Hepatocyte (in vitro differentiated cells): ENCODE data around the gene LIN7B. TPM values are rescaled to one million over a fixed set of nuclear protein-coding genes. Genes with fewer than 3 reads are reported as not detected.
A peak's percentile ranks its signal among the peaks of the same experiment; 100 is the strongest.
"Not testable (repeated sequence)": the region's sequence is repeated elsewhere in the genome, so short reads cannot be mapped to it uniquely, and the experiment has no call there.

Experiments used
- DNase-seq: peaks from one replicate; pipeline ENCODE4 v3.0.0-alpha.2; 2016; ENCODE audit warnings: low spot score
- H2AFZ ChIP-seq: fragments of 200-600 bp; sonication (generic); 2 replicates; pipeline ENCODE4 v1.6.0; 2016; ENCODE audit warnings: antibody characterized with exemption, mild to moderate bottlenecking
- H3K27ac ChIP-seq: fragments of 200-600 bp; sonication (generic); 2 replicates; pipeline ENCODE4 v1.5.1; 2016; ENCODE audit warnings: mild to moderate bottlenecking
- H3K27me3 ChIP-seq: fragments of 200-600 bp; sonication (generic); 2 replicates; pipeline ENCODE4 v1.6.1; 2016
- H3K36me3 ChIP-seq: fragments of 200-600 bp; sonication (generic); replicated peaks from 2 replicates; pipeline ENCODE4 v1.5.1; 2016; ENCODE audit warnings: low read depth; ENCODE audit not compliant: insufficient read depth
- H3K4me1 ChIP-seq: fragments of 200-600 bp; sonication (generic); 2 replicates; pipeline ENCODE4 v1.5.1; 2016; ENCODE audit warnings: mild to moderate bottlenecking, moderate library complexity; ENCODE audit not compliant: insufficient read depth
- H3K4me2 ChIP-seq: fragments of 200-600 bp; sonication (generic); 2 replicates; pipeline ENCODE4 v1.6.0; 2016
- H3K4me3 ChIP-seq: fragments of 200-600 bp; sonication (generic); 2 replicates; pipeline ENCODE4 v1.5.1; 2016; ENCODE audit warnings: mild to moderate bottlenecking
- H3K79me2 ChIP-seq: fragments of 200-600 bp; sonication (generic); 2 replicates; pipeline ENCODE4 v1.6.0; 2017; ENCODE audit warnings: mild to moderate bottlenecking
- H3K9me2 ChIP-seq: fragments of 200-600 bp; sonication (generic); replicated peaks from 2 replicates; pipeline ENCODE4 v1.6.0; 2017; ENCODE audit warnings: mild to moderate bottlenecking; ENCODE audit not compliant: insufficient read depth
- H3K9me3 ChIP-seq: fragments of 200-600 bp; sonication (generic); 2 replicates; pipeline ENCODE4 v1.5.1; 2016; ENCODE audit warnings: low read depth, mild to moderate bottlenecking
- H4K20me1 ChIP-seq: fragments of 200-600 bp; sonication (generic); 2 replicates; pipeline ENCODE4 v1.6.0; 2016; ENCODE audit warnings: mild to moderate bottlenecking; ENCODE audit not compliant: insufficient read depth, poor library complexity, severe bottlenecking
- CTCF ChIP-seq: fragments of 200-600 bp; sonication (generic); IDR thresholded peaks from 2 replicates; pipeline ENCODE4 v1.5.1; 2016; ENCODE audit warnings: antibody characterized with exemption, mild to moderate bottlenecking; ENCODE audit not compliant: poor library complexity
- EZH2 ChIP-seq: fragments of 200-600 bp; sonication (generic); IDR thresholded peaks from 2 replicates; pipeline ENCODE4 v1.6.1; 2016; ENCODE audit warnings: antibody characterized with exemption, mild to moderate bottlenecking, borderline replicate concordance
- EZH2phosphoT487 ChIP-seq: fragments of 200-600 bp; sonication (generic); IDR thresholded peaks from one replicate; pipeline ENCODE4 v1.6.1; 2018; ENCODE audit warnings: antibody characterized with exemption, mild to moderate bottlenecking, low read depth, moderate library complexity; ENCODE audit not compliant: unreplicated experiment, severe bottlenecking
- whole genome bisulfite sequencing: methylation state at CpG from one replicate; pipeline ENCODE4 v1.1.6; 2016; ENCODE audit warnings: low lambda C conversion rate; ENCODE audit errors: missing lambda C conversion rate; 5-methylcytosine and 5-hydroxymethylcytosine counted together
- polyA plus RNA-seq: library from polyadenylated mRNA; unstranded; fragments of >200 nt; fragmentation: Nextera tagmentation; extraction: Ambion mirVana; gene quantifications from 2 replicates; pipeline ENCODE4 v1.2.1, GENCODE V29; 2016
- total RNA-seq: library from RNA; depleted of rRNA; stranded (reverse); fragments of >200 nt; gene quantifications from 2 replicates; pipeline ENCODE4 v1.2.3, GENCODE V29; 2014

The LIN7B gene
- total and polyA plus RNA-seq, 2 experiments from 2014 or later, result 8.7 to 18.0 TPM

- peaks cover 7% of the 10 kb centered on the region for H3K27me3 ChIP-seq
- no peaks in the 10 kb centered on the region for H3K36me3 ChIP-seq
- H3K9me2 ChIP-seq, result no peaks in the 10 kb centered on the region
- H3K4me2 ChIP-seq, result no peak overlapping the region
- H4K20me1 ChIP-seq, result no peaks in the 10 kb centered on the region
- H3K27ac ChIP-seq, result no peak overlapping the region
- no peak overlapping the region for H3K4me3 ChIP-seq
- DNase-seq, result no peak
- peaks cover 11% of the 10 kb centered on the region for H3K4me1 ChIP-seq
- 92% methylated on average over 2 of the region's 2 CpGs for WGBS
- no peak overlapping the region for H2AFZ ChIP-seq
- TF ChIP-seq EZH2 (no peak), EZH2phosphoT487 (no peak), CTCF (no peak)
- no peaks in the 10 kb centered on the region for H3K9me3 ChIP-seq
- H3K79me2 ChIP-seq, result no peaks in the 10 kb centered on the region
These were observed 6.7 kb downstream of the LIN7B start for GRCh38 chr19:49120868-49121267.

- 92% methylated on average over 10 of the region's 10 CpGs for whole genome bisulfite sequencing
- H3K27me3 ChIP-seq, H3K79me2 ChIP-seq, H3K9me2 ChIP-seq, H3K4me3 ChIP-seq, H3K9me3 ChIP-seq, H2AFZ ChIP-seq, H3K36me3 ChIP-seq, H3K27ac ChIP-seq, H3K4me2 ChIP-seq, H4K20me1 ChIP-seq, DNase-seq: not testable (repeated sequence)
- peaks cover 11% of the 10 kb centered on the region for H3K4me1 ChIP-seq
These were observed 7.7 kb downstream of the LIN7B start for GRCh38 chr19:49121841-49122240.

DNA sequence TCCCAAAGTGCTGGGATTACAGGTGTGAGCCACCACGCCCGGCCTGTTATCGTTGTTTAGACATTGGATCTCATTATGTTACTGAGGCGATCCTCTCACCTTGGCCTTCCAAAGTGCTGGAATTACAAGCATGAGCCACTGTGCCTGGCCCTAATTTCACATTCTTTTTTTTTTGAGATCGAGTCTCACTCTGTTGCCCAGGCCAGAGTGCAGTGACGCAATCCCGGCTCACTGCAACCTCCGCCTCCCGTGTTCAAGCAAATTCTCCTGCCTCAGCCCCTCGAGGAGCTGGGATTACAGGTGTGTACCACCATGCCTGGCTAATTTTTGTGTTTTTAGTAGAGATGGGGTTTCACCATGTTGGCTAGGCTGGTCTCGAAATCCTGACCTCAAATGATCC lies 9.1 kb downstream of the LIN7B start:
- not testable (repeated sequence) for H4K20me1 ChIP-seq, H3K79me2 ChIP-seq, H3K4me3 ChIP-seq, H3K27me3 ChIP-seq, H3K9me2 ChIP-seq, H3K4me2 ChIP-seq, H3K9me3 ChIP-seq, H3K27ac ChIP-seq, H2AFZ ChIP-seq, DNase-seq, H3K4me1 ChIP-seq, H3K36me3 ChIP-seq
- WGBS, result 95% methylated on average over 11 of the region's 11 CpGs

DNA sequence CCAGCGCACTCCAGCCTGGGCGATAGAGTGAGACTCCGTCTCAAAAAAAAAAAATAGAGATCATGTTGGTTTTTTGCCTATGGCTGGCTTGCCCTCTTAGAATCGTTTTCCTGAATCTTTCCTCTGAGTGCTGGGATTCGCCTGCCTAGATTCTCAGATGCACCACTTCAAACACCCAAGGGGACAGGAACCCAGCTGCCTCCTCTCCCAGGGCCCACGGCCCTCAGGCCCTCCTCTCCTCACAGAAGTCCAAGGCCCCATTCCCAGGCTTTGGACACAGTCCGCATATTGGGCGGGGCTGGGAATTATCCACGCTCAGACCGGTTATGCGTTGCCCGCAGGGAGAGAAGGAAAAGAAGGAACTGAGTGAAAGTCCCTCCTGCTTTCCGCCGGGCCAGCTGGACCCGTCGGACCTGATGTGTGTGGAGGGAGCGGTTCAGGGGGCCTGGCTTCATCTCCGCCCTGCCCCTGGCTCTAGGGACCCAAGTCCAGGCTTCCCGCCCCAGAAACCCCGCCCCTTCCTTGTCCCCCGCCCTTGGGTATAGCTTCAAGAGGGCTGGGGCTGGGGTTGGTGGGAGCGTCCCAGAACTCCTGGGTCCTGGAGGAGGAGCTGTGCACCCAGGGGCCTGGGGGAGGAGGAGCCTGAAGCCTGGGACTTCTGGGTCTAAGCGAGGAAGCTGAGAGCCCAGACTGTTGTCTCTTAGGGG lies 11.0 kb downstream of the LIN7B start:
- Histone ChIP-seq H3K4me2 (peak overlapping the region; percentile 53), H3K9me3 (no peaks in the 10 kb centered on the region), H3K27me3 (peaks cover 7% of the 10 kb centered on the region), H3K4me3 (no peak overlapping the region), H3K36me3 (no peaks in the 10 kb centered on the region), H3K79me2 (no peaks in the 10 kb centered on the region), H3K27ac (no peak overlapping the region), H4K20me1 (no peaks in the 10 kb centered on the region), H3K9me2 (no peaks in the 10 kb centered on the region), H2AFZ (no peak overlapping the region), H3K4me1 (no peaks in the 10 kb centered on the region)
- TF ChIP-seq EZH2phosphoT487 (no peak), CTCF (no peak), EZH2 (no peak)
- peak; percentile 59 for DNase-seq
- 42% methylated on average over 23 of the region's 23 CpGs for WGBS
